Measurements from ENCODE around the gene ABCB8.

GRCh38 chr7:150997817-150998216 lies 30.4 kb upstream of the ABCB8 start:
- TF ChIP-seq, protein P1, sequence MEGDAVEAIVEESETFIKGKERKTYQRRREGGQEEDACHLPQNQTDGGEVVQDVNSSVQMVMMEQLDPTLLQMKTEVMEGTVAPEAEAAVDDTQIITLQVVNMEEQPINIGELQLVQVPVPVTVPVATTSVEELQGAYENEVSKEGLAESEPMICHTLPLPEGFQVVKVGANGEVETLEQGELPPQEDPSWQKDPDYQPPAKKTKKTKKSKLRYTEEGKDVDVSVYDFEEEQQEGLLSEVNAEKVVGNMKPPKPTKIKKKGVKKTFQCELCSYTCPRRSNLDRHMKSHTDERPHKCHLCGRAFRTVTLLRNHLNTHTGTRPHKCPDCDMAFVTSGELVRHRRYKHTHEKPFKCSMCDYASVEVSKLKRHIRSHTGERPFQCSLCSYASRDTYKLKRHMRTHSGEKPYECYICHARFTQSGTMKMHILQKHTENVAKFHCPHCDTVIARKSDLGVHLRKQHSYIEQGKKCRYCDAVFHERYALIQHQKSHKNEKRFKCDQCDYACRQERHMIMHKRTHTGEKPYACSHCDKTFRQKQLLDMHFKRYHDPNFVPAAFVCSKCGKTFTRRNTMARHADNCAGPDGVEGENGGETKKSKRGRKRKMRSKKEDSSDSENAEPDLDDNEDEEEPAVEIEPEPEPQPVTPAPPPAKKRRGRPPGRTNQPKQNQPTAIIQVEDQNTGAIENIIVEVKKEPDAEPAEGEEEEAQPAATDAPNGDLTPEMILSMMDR (IDR thresholded peaks at IDR 0.05; ENCODE audit: low read depth, low read length, missing input control): no peak
- TF ChIP-seq REST (IDR thresholded peaks at IDR 0.05) (no peak), SP1 (IDR thresholded peaks at IDR 0.05) (no peak), GABPA (IDR thresholded peaks at IDR 0.05 in 1 of 2, conservative IDR thresholded peaks at IDR 0.05 in 1 of 2) (no peak), FOXA1 (IDR thresholded peaks at IDR 0.05) (no peak), RAD21 (IDR thresholded peaks at IDR 0.05) (no peak), FOXA2 (IDR thresholded peaks at IDR 0.05) (no peak), EGR1 (IDR thresholded peaks at IDR 0.05; ENCODE audit: low read depth in 2 of 2) (no peak), TAF1 (conservative IDR thresholded peaks at IDR 0.05) (no peak)
- TF ChIP-seq, protein P2, sequence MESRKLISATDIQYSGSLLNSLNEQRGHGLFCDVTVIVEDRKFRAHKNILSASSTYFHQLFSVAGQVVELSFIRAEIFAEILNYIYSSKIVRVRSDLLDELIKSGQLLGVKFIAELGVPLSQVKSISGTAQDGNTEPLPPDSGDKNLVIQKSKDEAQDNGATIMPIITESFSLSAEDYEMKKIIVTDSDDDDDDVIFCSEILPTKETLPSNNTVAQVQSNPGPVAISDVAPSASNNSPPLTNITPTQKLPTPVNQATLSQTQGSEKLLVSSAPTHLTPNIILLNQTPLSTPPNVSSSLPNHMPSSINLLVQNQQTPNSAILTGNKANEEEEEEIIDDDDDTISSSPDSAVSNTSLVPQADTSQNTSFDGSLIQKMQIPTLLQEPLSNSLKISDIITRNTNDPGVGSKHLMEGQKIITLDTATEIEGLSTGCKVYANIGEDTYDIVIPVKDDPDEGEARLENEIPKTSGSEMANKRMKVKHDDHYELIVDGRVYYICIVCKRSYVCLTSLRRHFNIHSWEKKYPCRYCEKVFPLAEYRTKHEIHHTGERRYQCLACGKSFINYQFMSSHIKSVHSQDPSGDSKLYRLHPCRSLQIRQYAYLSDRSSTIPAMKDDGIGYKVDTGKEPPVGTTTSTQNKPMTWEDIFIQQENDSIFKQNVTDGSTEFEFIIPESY (IDR thresholded peaks at IDR 0.05): no peak
- TF ChIP-seq, protein P3, sequence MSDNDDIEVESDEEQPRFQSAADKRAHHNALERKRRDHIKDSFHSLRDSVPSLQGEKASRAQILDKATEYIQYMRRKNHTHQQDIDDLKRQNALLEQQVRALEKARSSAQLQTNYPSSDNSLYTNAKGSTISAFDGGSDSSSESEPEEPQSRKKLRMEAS (IDR thresholded peaks at IDR 0.05): no peak

All from liver (tissue), 3 donors.